ENCODE data around the gene PPP1R16B.

GRCh38 chr20:38935285-38935684, 129.8 kb downstream of the PPP1R16B start:
- TF ChIP-seq, protein P1, sequence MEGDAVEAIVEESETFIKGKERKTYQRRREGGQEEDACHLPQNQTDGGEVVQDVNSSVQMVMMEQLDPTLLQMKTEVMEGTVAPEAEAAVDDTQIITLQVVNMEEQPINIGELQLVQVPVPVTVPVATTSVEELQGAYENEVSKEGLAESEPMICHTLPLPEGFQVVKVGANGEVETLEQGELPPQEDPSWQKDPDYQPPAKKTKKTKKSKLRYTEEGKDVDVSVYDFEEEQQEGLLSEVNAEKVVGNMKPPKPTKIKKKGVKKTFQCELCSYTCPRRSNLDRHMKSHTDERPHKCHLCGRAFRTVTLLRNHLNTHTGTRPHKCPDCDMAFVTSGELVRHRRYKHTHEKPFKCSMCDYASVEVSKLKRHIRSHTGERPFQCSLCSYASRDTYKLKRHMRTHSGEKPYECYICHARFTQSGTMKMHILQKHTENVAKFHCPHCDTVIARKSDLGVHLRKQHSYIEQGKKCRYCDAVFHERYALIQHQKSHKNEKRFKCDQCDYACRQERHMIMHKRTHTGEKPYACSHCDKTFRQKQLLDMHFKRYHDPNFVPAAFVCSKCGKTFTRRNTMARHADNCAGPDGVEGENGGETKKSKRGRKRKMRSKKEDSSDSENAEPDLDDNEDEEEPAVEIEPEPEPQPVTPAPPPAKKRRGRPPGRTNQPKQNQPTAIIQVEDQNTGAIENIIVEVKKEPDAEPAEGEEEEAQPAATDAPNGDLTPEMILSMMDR (IDR thresholded peaks at IDR 0.05), result peak in 1 of 12 donors; percentile 14
- no peak for TF ChIP-seq POLR2A (IDR thresholded peaks at IDR 0.05)

All from heart left ventricle (tissue), 13 donors.